GM12873 (cell line): ENCODE measurements around the gene NKX6-1.

Experiments
- TF ChIP-seq, protein P1 (sequence below): IDR thresholded peaks from 2 replicates; pipeline ENCODE4 v1.5.1; 2012; ENCODE audit warnings: low read depth, mild to moderate bottlenecking, moderate library complexity, low read length, control low read depth; ENCODE audit not compliant: insufficient read depth; ENCODE audit errors: missing control alignments

Gene NKX6-1

DNA sequence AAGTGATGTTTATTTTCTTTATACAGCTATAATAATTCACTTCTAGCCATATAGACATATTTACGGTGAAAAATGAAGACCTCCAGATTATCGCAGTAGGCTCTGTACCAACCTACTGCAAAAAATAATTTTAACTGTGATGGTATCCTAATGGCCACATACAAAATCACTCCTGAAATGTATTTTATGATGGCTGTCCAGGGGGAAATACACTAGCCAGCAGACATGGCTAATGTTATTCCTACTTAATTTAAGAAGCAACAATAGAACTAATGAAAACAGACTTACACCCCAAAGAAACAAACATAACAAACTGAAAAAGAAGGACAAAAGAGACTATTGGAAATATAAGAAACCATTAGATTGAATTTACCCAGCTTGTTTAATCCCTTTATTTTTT is 4.6 kb downstream of the NKX6-1 start:
- TF ChIP-seq, protein P1, sequence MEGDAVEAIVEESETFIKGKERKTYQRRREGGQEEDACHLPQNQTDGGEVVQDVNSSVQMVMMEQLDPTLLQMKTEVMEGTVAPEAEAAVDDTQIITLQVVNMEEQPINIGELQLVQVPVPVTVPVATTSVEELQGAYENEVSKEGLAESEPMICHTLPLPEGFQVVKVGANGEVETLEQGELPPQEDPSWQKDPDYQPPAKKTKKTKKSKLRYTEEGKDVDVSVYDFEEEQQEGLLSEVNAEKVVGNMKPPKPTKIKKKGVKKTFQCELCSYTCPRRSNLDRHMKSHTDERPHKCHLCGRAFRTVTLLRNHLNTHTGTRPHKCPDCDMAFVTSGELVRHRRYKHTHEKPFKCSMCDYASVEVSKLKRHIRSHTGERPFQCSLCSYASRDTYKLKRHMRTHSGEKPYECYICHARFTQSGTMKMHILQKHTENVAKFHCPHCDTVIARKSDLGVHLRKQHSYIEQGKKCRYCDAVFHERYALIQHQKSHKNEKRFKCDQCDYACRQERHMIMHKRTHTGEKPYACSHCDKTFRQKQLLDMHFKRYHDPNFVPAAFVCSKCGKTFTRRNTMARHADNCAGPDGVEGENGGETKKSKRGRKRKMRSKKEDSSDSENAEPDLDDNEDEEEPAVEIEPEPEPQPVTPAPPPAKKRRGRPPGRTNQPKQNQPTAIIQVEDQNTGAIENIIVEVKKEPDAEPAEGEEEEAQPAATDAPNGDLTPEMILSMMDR: no peak

DNA sequence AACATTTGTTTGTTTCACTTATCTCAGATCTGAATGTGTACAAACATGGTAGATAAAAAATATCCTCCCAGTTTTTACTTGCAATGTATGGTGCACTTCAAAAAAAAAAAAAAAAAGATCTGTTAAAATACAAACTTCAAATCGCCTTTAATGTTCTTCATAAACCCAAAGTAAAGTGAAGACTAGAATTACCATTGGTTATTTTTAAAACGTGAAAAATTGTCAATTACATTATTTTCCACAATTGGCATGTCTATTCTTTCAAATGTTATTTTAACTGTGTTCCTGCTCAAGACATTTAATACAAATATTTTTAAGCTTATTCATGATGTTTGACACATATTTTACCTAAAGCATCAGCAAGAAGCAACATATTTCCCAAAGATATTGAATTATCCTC is 5.0 kb downstream of the NKX6-1 start:
- TF ChIP-seq, protein P1: no peak

DNA sequence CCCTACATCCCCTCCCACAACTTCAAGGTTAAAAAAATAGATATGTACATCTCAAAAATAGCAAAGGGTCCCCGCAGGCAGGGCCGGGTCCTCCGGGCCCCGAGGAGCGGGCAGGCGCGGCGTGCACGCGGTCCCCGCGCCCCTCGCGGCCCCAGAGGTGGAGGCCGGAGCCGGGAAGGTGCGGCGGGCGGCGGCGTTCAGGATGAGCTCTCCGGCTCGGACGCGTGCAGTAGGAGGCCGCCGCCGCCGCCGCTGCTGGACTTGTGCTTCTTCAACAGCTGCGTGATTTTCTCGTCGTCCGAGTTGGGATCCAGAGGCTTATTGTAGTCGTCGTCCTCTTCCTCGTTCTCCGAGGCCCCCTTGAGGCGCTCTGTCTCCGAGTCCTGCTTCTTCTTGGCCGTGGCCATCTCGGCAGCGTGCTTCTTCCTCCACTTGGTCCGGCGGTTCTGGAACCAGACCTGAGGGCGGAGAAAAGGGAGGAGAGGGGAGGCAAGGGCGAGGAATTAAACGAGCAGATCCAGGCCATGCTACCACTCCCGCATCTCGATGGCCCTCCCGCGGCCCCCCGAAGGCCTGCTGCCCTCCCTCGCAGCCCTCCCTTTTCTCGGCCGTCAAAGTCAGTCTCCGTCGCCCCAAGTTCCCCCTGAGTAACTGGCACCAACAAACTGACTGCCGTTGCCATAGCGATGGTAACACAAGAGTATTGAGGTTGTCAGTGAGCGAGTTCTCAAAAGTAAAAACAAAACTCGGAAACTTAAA is 5.8 kb downstream of the NKX6-1 start:
- TF ChIP-seq, protein P1: no peak

DNA sequence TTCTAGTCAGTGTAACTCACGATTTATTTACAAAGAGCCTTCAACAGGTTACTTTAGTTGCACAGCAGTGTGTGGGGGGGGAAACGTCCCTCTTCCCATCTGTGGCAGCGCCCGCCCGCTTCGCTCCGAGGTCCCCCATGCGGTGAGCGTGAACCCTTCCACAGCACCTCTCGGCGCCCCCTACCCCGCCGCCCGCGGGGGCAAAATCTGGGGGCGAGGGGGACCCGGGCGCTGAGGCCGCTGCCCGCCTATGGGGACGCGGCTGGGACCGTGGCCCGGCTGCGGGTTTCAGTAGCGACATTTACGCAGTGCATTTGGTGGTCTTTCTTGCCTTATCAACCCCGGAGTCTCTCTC is 6.4 kb downstream of the NKX6-1 start:
- TF ChIP-seq, protein P1: no peak

DNA sequence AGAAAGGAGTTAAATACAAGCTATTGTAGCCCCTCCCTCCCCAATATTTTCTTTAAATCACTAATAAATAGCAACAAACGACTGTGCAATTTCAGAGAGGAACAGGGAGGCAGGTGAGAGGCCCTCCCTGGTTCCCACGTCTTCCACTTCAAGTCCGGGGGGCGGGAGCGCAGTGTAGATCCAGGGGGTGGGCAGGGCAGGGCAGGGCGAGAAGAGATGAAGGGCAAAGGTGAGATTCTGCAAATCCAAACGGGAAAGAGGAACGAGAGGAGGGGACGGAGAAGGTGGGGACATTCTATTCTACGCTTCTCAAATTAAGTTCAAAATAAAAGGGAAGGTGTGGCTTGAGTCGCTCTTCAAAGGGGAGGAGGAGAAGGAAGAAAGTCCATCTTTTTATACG is 6.8 kb downstream of the NKX6-1 start:
- TF ChIP-seq, protein P1: no peak

DNA sequence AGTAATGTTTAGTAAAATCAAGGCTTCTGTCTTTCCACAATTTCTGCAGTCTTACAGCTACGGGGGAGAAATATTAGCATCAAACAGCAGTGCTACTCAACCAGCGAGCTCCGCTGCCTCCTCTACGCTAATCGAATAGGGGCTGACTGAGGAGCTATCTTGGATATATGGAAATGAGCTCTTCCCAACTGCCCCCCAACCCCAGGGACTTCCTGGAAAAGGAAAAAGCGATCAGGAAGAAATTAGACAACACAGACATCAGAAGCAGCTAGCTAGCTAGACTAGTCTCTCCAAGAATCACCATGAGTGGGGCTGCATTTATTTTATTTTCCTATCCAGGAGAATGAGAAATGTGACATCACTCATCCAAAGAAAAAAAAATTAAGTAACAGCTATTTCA is 7.6 kb downstream of the NKX6-1 start:
- TF ChIP-seq, protein P1: no peak

DNA sequence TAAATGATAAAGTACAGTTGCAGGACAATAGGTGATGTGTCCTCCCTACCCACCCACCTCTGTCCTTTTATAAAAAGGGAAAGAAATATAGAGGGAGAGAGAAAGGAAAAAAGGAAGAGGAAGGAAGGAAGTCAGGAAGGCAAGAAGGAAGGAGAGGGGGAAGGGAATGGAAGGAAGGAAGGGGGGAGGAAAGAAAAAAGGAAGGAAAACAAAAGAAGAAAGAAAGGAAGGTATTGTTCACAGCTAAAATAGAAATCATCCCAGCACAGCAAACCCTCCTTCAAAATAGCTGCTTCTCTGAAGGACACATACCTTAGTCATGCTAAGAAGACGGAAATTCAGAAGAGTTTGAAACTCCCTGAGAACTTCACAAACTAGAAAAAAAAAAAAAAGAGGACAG is 8.4 kb downstream of the NKX6-1 start:
- TF ChIP-seq, protein P1: no peak

DNA sequence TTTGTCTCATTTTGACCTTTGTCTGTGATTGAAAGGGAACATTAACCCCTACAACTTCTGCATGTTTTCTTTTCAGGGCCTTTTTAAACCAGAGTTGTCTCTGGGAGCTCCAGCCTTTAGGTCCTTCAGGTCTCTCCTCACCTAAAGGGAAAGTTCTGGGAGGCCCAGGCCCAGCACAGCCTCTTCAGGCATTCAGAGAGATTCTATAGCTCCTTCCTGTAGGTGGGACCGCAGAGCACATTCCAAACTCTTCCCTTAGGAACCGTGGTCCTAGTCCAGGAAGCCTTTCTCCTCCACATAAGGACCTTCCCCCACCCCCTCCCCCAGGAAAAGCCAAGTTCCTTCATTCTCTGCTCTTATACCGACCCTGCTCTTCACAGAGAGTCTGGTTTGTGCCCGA is 14.9 kb downstream of the NKX6-1 start:
- TF ChIP-seq, protein P1: no peak
